Retinal pigment epithelial cell (primary cell): Measurements from ENCODE around the gene ADAMTS8.

Experiments used
- DNase-seq: peaks from one replicate; pipeline ENCODE4 v3.0.0-alpha.2; 2010; ENCODE audit warnings: low read depth
- H3K4me3 ChIP-seq: 2 replicates; pipeline ENCODE4 v1.5.1; 2011; ENCODE audit warnings: mild to moderate bottlenecking, low read length, control low read depth, moderate library complexity
- TF ChIP-seq, protein P1 (sequence below): conservative IDR thresholded peaks from 2 replicates; pipeline ENCODE4 v1.5.1; 2011; ENCODE audit warnings: low read depth, low read length, control low read depth, inconsistent platforms

ADAMTS8 gene

DNA sequence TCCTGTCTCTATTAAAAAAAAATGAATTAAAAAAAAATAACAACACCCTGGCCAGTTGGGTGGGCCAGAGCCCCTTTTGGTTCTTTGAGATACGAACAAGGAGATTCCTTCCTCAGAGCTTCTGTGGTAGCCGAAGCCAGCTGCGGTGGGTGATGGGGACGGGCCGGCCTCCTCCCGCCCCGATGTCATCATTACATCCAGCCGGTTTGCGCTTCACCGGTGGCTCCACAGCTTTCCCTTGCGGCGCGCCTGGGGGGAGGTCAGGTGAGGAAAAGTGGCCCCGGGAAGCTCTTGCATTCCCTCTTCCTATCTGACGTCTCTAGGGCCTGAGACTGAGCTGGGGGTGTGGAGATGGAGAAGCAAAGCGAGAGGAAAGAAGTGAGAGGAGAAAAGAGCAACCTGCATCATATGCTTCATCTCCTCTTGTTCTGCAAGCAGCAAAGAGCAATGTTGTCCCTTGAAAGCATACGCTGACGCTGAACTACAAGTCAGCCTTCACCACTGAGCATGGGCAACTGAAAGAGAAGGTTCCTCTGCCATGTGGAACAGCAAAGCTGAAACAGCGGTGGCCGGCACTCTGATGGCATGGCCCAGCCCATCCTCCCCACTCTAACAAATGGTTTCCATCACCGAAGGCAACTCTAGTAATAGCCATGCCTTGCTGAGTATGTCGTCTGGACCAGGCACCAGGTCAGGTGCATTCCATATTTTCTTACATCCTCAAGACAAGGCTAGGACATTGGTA, 6.0 kb downstream of the ADAMTS8 start:
- no peak for DNase-seq
- TF ChIP-seq, protein P1, sequence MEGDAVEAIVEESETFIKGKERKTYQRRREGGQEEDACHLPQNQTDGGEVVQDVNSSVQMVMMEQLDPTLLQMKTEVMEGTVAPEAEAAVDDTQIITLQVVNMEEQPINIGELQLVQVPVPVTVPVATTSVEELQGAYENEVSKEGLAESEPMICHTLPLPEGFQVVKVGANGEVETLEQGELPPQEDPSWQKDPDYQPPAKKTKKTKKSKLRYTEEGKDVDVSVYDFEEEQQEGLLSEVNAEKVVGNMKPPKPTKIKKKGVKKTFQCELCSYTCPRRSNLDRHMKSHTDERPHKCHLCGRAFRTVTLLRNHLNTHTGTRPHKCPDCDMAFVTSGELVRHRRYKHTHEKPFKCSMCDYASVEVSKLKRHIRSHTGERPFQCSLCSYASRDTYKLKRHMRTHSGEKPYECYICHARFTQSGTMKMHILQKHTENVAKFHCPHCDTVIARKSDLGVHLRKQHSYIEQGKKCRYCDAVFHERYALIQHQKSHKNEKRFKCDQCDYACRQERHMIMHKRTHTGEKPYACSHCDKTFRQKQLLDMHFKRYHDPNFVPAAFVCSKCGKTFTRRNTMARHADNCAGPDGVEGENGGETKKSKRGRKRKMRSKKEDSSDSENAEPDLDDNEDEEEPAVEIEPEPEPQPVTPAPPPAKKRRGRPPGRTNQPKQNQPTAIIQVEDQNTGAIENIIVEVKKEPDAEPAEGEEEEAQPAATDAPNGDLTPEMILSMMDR: no peak
- no peak overlapping the region for H3K4me3 ChIP-seq

DNA sequence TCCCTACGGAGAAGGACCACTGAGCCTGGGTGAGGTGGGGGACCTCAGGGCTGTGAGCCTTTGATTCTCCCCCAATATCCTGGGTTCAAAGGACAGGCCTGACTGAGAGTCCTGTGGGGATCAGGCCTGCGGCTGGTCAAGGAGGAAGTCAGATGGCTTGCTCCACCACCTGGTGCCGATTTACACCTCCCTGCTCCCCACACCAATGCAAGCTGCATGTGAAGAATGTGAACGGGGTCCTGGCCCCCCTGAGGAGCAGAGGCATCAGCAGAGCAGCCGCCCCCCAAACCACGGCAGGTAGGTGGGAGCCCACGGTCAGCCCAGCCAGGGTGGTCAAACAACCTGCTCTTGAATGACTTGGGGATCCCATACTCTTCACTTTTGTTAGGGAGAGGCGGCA, 6.7 kb downstream of the ADAMTS8 start:
- no peak for DNase-seq
- no peak overlapping the region for H3K4me3 ChIP-seq
- TF ChIP-seq, protein P1: no peak

DNA sequence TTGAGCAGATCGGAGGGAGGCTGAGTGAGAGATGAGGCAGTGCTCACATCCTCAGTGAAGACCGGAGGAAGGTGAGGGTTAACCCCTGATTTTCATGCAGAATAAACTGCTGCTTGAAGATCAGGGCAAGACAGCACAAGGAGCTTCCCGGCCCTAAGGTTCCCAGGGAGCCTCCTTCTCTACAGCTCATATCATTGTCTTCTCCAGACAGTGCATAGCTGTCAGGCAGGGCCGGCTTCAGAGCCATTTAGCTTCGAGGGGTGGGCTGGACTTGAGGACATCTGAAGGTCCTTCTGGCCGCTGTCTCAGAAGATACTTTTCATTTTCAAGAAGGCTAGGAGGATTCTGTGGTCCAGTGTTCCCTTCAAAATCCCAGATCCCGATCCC, 7.2 kb downstream of the ADAMTS8 start:
- no peak overlapping the region for H3K4me3 ChIP-seq
- DNase-seq: no peak
- TF ChIP-seq, protein P1: no peak

DNA sequence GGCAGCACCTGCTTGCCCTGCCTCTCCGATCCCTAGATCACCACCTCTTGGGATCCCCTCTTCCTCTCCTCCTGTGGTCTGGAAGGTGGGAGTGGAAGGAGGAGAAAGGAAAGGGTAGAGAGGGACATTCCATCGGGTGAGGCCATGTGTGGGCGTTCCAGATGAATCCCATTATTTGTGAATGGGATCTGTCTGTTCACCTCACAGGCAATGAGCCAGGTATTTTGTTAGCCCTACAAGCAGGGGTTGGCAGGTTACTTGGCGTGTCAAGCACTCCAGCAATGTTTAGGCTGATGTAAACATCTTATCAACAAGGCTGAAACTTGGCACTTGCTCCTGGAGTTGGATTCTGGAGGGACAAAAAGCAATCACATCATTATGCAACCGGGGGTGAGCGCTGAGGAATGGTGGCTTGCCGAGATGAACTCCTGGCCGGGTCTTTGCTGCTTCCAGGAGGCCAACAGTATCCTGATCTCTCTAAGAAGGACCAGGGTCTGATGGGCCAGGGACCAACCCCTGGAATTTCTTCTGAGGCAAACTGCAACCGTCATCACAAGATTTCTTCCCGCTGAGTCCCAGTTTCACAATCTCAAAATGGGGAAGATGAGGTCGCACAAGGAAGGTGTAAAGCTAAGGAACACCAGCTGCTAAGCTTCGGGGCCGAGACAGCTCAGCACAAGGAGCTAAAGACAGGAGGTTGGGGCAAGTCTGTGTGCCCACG, 7.8 kb downstream of the ADAMTS8 start:
- DNase-seq: no peak
- no peak overlapping the region for H3K4me3 ChIP-seq
- TF ChIP-seq, protein P1: no peak

DNA sequence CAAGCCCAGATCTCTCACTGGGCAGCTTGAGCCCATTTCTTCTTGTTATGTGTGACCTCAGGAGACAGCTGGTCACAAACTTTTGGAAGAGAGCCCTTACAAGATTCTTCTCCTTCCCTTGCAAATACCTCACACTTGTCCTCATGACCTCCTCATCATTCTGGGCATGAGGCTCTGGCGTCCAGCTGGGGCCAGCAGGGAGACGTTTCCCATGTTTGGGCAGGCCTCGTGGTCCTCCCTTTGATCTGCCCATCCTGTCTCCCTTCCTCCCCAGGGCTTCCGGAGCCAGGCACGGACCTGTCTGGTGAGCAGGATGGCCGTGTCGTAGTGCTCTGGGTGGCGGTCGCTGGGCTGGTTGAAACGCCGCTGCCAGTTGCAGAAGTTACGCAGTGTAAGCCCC, 9.7 kb downstream of the ADAMTS8 start:
- TF ChIP-seq, protein P1: no peak
- no peak for DNase-seq
- no peak overlapping the region for H3K4me3 ChIP-seq

DNA sequence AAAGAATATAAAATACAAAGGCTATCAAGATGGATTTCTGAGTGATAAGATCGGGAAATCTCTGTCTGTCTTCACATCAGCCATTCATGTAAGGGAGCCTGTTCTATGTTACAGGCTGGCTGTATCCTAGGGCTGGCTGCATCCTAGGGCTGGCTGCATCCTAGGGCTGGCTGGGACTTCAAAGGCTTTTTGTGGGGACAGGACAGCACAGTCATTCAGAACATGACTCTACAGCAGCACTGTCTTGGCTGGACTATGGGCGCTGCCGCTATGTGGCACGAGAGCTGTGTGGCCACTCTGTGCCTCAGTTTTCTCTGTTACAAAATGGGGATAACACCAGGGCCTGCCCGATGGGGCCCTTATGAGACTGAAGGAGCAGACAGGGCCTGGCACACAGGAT, 10.2 kb downstream of the ADAMTS8 start:
- no peak for DNase-seq
- TF ChIP-seq, protein P1: no peak
- H3K4me3 ChIP-seq: no peak overlapping the region

DNA sequence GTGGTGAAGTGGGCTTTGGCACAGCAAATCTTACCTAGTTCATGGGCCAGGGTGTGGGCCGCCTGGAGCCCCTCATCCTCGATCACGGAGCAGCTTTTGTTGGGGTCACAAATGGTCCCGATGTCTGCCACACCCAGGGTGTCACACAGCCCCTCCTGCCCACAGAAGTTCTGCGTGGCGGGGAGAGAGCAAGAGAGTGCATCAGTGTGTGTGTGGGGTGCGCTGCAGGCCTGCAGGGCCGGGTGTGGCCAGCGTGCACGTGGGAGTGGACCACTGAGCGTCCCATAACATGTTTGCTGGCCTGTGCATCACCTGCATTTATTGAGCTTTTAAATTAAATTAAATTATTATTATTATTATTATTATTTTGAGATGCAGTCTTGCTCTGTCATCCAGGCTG, 11.5 kb downstream of the ADAMTS8 start:
- H3K4me3 ChIP-seq: no peak overlapping the region
- no peak for DNase-seq
- TF ChIP-seq, protein P1: no peak
